Activated CD4-positive, alpha-beta T cell treated with anti-CD3 and anti-CD28 coated beads for 36 hours (primary cell): ENCODE measurements around the gene CLRN2. TPM values are rescaled to one million over a fixed set of nuclear protein-coding genes. Genes with fewer than 3 reads are reported as not detected.
"Not testable (repeated sequence)": the region's sequence is repeated elsewhere in the genome, so short reads cannot be mapped to it uniquely, and the experiment has no call there.

Experiments
- ATAC-seq: fragments of 200-7000 bp; cut with Tn5 transposase; one replicate; pipeline ENCODE4 v1.10.0; 2021; ENCODE audit warnings: mild to moderate bottlenecking, moderate library complexity
- CTCF ChIA-PET: fragments of 350-600 bp; sonication (Branson Sonifier 250); formaldehyde crosslinking; loops from one replicate; lab custom pipeline; 2021; ENCODE audit warnings: antibody characterized with exemption; lab: Charles Lee
- POLR2A ChIA-PET: fragments of 350-600 bp; sonication (Branson Sonifier 250); formaldehyde crosslinking; loops from one replicate; lab custom pipeline; 2021; ENCODE audit warnings: antibody characterized with exemption, inconsistent platforms; lab: Charles Lee
- DNase-seq: peaks from one replicate; pipeline ENCODE4 v3.0.0-alpha.2; 2020
- H3K27ac Mint-ChIP-seq: one replicate; pipeline ENCODE4 v1.8.0; 2021; ENCODE audit warnings: mixed read lengths
- H3K27me3 Mint-ChIP-seq: one replicate; pipeline ENCODE4 v1.8.0; 2021; ENCODE audit warnings: mixed read lengths
- H3K36me3 Mint-ChIP-seq: one replicate; pipeline ENCODE4 v1.8.0; 2021; ENCODE audit warnings: low read depth, mixed read lengths
- H3K4me1 Mint-ChIP-seq: one replicate; pipeline ENCODE4 v1.8.0; 2021; ENCODE audit warnings: mixed read lengths
- H3K4me3 Mint-ChIP-seq: one replicate; pipeline ENCODE4 v1.8.0; 2021; ENCODE audit warnings: mild to moderate bottlenecking, moderate library complexity, mixed read lengths
- H3K9me3 Mint-ChIP-seq: one replicate; pipeline ENCODE4 v1.8.0; 2021; ENCODE audit warnings: low read depth, mixed read lengths
- intact Hi-C, 2 experiments: fragments of 100-400 bp; cut with DNase I in 1 of 2; cut with micrococcal nuclease in 1 of 2; formaldehyde crosslinking; loops; one replicate each; pipeline versions ENCODE4 v1.14.2 to v1.15.1; 2022 to 2024; cut with DNase I, micrococcal nuclease
- total RNA-seq, 2 experiments: library from RNA; stranded (reverse); gene quantifications; one replicate each; pipeline ENCODE4 v1.2.3, GENCODE V29; 2021

CLRN2 gene
- total RNA-seq, 2 experiments from 2014 or later: not detected

- Mint-ChIP-seq H3K4me3 (no peak overlapping the region), H3K36me3 (no peaks in the 10 kb centered on the region), H3K27ac (no peak overlapping the region), H3K27me3 (peaks cover 17% of the 10 kb centered on the region), H3K4me1 (no peaks in the 10 kb centered on the region), H3K9me3 (no peaks in the 10 kb centered on the region)
- POLR2A ChIA-PET: no interaction called here
- CTCF ChIA-PET: no interaction called here
- ATAC-seq (no peak), DNase-seq (no peak)
- intact Hi-C loops: no loop called here
Observed at GRCh38 chr4:17526695-17527477, 11.9 kb downstream of the CLRN2 start.

- ChIA-PET POLR2A (no interaction called here), CTCF (no interaction called here)
- ATAC-seq (no peak), DNase-seq (no peak)
- Mint-ChIP-seq H3K4me3 (no peak overlapping the region), H3K36me3 (no peaks in the 10 kb centered on the region), H3K9me3 (no peaks in the 10 kb centered on the region), H3K4me1 (no peaks in the 10 kb centered on the region), H3K27me3 (peaks cover 17% of the 10 kb centered on the region), H3K27ac (no peak overlapping the region)
- intact Hi-C loops: no loop called here
Observed at GRCh38 chr4:17528551-17529165, 13.7 kb downstream of the CLRN2 start.

GRCh38 chr4:17531538-17532285 is 16.7 kb downstream of the CLRN2 start:
- POLR2A ChIA-PET: no interaction called here
- DNase-seq (no peak), ATAC-seq (no peak)
- Mint-ChIP-seq H3K36me3 (no peaks in the 10 kb centered on the region), H3K4me3 (no peak overlapping the region), H3K27me3 (peaks cover 14% of the 10 kb centered on the region), H3K4me1 (peaks cover 2% of the 10 kb centered on the region), H3K9me3 (no peaks in the 10 kb centered on the region), H3K27ac (no peak overlapping the region)
- intact Hi-C loops: no loop called here
- CTCF ChIA-PET: interaction anchor here (1.6 kb wide), 1 partner anchor 17 kb away, joined by 5 read pairs; no protein-coding TSS in a partner anchor

GRCh38 chr4:17534705-17535104 is 19.7 kb downstream of the CLRN2 start:
- Mint-ChIP-seq H3K27me3 (peaks cover 2% of the 10 kb centered on the region), H3K36me3 (no peaks in the 10 kb centered on the region), H3K4me1 (peaks cover 2% of the 10 kb centered on the region), H3K27ac (no peak overlapping the region), H3K9me3 (no peaks in the 10 kb centered on the region), H3K4me3 (no peak overlapping the region)
- intact Hi-C loops: no loop called here
- POLR2A ChIA-PET: interaction anchor here (0.7 kb wide), 1 partner anchor 523 kb away, joined by 3 read pairs; no protein-coding TSS in a partner anchor
- CTCF ChIA-PET: interaction anchor here (0.6 to 1.0 kb wide), 2 partner anchors 22 to 63 kb away, joined by 3 read pairs; no protein-coding TSS in a partner anchor
- ATAC-seq (no peak), DNase-seq (no peak)

GRCh38 chr4:17535242-17535641 is 20.3 kb downstream of the CLRN2 start:
- Mint-ChIP-seq H3K9me3 (no peaks in the 10 kb centered on the region), H3K36me3 (no peaks in the 10 kb centered on the region), H3K27me3 (peaks cover 4% of the 10 kb centered on the region), H3K4me1 (peaks cover 2% of the 10 kb centered on the region), H3K27ac (no peak overlapping the region), H3K4me3 (no peak overlapping the region)
- CTCF ChIA-PET: interaction anchor here (0.6 to 1.0 kb wide), 4 partner anchors 12 to 269 kb away, joined by 3 to 4 read pairs (median 3); no protein-coding TSS in a partner anchor
- POLR2A ChIA-PET: interaction anchor here (0.6 kb wide), 1 partner anchor 43 kb away, joined by 4 read pairs; no protein-coding TSS in a partner anchor
- intact Hi-C loops: no loop called here
- no peak for DNase-seq
- no peak for ATAC-seq

GRCh38 chr4:17535906-17536305 is 20.9 kb downstream of the CLRN2 start:
- CTCF ChIA-PET: interaction anchor here (0.5 to 1.0 kb wide), 4 partner anchors 11 to 269 kb away, joined by 3 to 4 read pairs (median 3); no protein-coding TSS in a partner anchor
- POLR2A ChIA-PET: interaction anchor here (0.6 kb wide), 1 partner anchor 42 kb away, joined by 4 read pairs; no protein-coding TSS in a partner anchor
- Mint-ChIP-seq H3K27ac (no peak overlapping the region), H3K4me1 (peaks cover 2% of the 10 kb centered on the region), H3K4me3 (no peak overlapping the region), H3K9me3 (no peaks in the 10 kb centered on the region), H3K27me3 (peaks cover 4% of the 10 kb centered on the region), H3K36me3 (no peaks in the 10 kb centered on the region)
- intact Hi-C loops: no loop called here
- DNase-seq (peak; percentile 27), ATAC-seq (peak; percentile 57)

- H3K36me3 Mint-ChIP-seq, DNase-seq, CTCF ChIA-PET, H3K27ac Mint-ChIP-seq, H3K27me3 Mint-ChIP-seq, intact Hi-C loops, ATAC-seq, H3K4me1 Mint-ChIP-seq, H3K4me3 Mint-ChIP-seq, H3K9me3 Mint-ChIP-seq: not testable (repeated sequence)
- POLR2A ChIA-PET: interaction anchor here (0.7 kb wide), 1 partner anchor 22 kb away, joined by 3 read pairs; no protein-coding TSS in a partner anchor
Observed at GRCh38 chr4:17537060-17537459, 22.1 kb downstream of the CLRN2 start.

- POLR2A ChIA-PET: no interaction called here
- no peaks in the 10 kb centered on the region for H3K4me1 Mint-ChIP-seq
- H3K9me3 Mint-ChIP-seq: no peaks in the 10 kb centered on the region
- ATAC-seq (no peak), DNase-seq (no peak)
- H3K27me3 Mint-ChIP-seq: peaks cover 15% of the 10 kb centered on the region
- CTCF ChIA-PET: interaction anchor here (1.3 kb wide), 1 partner anchor 29 kb away, joined by 5 read pairs; no protein-coding TSS in a partner anchor
- no peaks in the 10 kb centered on the region for H3K36me3 Mint-ChIP-seq
- intact Hi-C loops: no loop called here
- H3K27ac Mint-ChIP-seq: no peak overlapping the region
- H3K4me3 Mint-ChIP-seq: no peak overlapping the region
Observed at GRCh38 chr4:17544205-17544604, 29.2 kb downstream of the CLRN2 start.

GRCh38 chr4:17544831-17545234 is 29.9 kb downstream of the CLRN2 start:
- no peak overlapping the region for H3K27ac Mint-ChIP-seq
- DNase-seq (no peak), ATAC-seq (no peak)
- H3K36me3 Mint-ChIP-seq: no peaks in the 10 kb centered on the region
- intact Hi-C loops: no loop called here
- ChIA-PET POLR2A (no interaction called here), CTCF (interaction anchor here (1.3 kb wide), 1 partner anchor 28 kb away, joined by 5 read pairs; no protein-coding TSS in a partner anchor)
- H3K4me1 Mint-ChIP-seq: no peaks in the 10 kb centered on the region
- peaks cover 15% of the 10 kb centered on the region for H3K27me3 Mint-ChIP-seq
- no peak overlapping the region for H3K4me3 Mint-ChIP-seq
- no peaks in the 10 kb centered on the region for H3K9me3 Mint-ChIP-seq

GRCh38 chr4:17545374-17546140 is 30.6 kb downstream of the CLRN2 start:
- intact Hi-C loops: no loop called here
- H3K27me3 Mint-ChIP-seq: peaks cover 13% of the 10 kb centered on the region
- ChIA-PET CTCF (interaction anchor here (1.3 kb wide), 1 partner anchor 27 kb away, joined by 5 read pairs; no protein-coding TSS in a partner anchor), POLR2A (no interaction called here)
- H3K4me3 Mint-ChIP-seq: no peak overlapping the region
- no peaks in the 10 kb centered on the region for H3K4me1 Mint-ChIP-seq
- no peaks in the 10 kb centered on the region for H3K36me3 Mint-ChIP-seq
- DNase-seq: no peak
- no peak overlapping the region for H3K27ac Mint-ChIP-seq
- ATAC-seq: no peak
- H3K9me3 Mint-ChIP-seq: no peaks in the 10 kb centered on the region
